Activated T-cell treated with anti-CD3 and anti-CD28 coated beads for 1 hour (primary cell): ENCODE data around the gene SLC5A10.

Experiments used
- DNase-seq: peaks from one replicate; pipeline ENCODE4 v3.0.0-alpha.2; 2020; ENCODE audit warnings: low read depth

Gene SLC5A10

DNA sequence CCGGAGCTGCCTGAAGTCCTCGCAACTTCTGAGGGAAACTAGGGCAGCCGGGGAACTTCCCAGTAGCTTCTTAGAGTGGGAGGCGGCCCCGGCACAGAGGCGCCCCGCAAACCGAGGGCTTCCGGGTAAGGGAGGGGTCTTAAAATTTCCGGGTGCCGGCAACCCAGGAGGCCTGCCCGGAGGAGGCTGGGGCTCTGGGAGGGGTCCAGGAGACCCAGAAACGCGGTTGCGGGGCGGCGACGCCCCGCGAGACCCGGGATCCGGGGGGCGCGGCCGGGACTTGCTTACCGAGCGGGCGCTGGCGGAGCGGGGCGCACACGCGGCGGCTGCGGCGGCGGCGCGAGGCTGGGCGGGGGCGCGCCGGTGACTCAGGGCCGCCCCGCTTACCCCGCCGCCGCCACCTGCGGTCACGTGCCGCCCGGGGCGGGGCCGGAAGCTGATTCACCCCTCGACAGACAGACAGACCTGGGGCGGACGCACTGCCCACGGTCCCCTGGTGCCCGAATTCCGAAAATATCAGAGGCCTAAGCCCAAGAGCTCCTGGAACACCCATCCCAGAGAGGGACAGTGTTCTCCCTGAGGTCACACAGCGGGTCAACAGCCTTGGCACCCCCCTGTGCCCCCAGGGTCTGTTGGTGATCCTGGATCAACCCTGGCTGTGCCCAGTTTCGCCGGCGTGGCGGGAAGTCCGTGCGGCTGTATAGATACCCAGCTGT, 52.6 kb downstream of the SLC5A10 start, which contains the start of gene FAM83G:
TSS of gene FAM83G (minus strand) at position 344 of the 716 bp plus-strand sequence. CDS start 723 bp downstream, outside the sequence.
- DNase-seq: peak; percentile 85

- no peak for DNase-seq
Measured at GRCh38 chr17:19005137-19005773, 53.3 kb downstream of the SLC5A10 start.

DNA sequence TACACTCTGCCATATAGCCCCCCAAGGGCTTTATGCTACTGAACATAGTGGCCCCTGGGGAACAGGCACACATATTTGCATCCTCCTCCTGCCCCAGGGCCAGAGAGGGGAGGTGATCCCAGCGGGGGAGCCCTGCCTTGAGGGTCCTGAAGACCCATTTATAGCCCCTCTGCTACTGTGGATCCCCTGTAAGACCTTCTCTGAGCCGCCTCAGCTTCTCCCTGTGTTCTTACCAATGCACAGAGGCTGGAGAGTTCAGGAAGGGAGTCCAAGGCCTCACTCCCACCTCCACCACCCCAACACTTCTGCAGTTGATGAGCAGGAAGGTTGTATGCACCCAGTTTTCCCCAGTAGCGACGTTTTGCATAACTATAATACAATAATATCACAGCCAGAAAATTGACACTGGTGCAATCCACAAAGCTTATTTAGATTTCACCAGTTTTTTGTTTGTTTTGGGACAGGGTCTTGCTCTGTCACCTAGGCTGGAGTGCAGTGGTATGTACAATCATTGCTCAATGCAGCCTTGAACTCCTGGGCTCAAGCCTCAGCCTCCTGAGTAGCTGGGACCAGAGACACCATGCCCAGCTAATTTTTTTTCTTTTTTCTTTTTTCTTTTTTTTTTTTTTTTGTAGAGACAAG, 53.9 kb downstream of the SLC5A10 start:
- DNase-seq: no peak

DNA sequence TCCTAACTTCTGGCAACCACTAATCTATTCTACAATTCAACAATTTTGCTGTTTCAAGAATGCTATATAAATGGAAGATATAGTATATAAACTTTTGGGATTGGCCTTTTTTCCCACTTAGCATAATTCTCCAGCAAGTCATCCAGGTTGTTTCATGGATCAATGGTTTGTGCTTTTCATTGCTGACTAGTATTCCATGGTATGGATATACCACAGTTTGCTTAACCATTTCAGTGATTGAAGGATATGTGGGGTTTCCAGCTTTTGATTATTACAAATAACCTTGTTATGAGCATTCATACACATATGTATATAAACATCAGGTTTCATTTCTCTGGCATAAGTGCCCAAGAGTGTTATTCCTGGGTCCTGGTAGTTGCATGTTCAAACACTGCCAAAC, 54.7 kb downstream of the SLC5A10 start:
- DNase-seq: no peak

DNA sequence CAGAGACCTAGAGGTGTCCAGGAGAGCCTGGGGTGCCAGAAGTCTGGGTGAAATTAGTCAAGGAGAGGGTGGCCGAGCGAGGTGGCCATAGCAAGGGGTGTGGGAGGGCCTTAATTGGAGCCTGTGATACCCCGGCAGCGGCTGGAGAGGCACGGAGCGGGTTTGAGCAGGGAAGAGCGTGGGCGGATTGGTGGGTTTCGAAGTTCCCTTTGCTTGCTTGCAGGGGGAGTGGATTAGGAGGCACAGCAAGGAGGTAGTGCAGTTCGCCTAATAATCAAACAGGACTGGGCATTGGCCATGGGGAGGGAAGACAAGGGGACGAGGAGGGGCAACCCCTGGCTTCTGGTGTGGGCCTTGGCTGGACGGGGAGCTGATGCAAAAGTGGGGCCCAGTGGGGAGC, 58.0 kb downstream of the SLC5A10 start:
- no peak for DNase-seq

GRCh38 chr17:19010729-19011505, 59.0 kb downstream of the SLC5A10 start:
- DNase-seq: no peak

DNA sequence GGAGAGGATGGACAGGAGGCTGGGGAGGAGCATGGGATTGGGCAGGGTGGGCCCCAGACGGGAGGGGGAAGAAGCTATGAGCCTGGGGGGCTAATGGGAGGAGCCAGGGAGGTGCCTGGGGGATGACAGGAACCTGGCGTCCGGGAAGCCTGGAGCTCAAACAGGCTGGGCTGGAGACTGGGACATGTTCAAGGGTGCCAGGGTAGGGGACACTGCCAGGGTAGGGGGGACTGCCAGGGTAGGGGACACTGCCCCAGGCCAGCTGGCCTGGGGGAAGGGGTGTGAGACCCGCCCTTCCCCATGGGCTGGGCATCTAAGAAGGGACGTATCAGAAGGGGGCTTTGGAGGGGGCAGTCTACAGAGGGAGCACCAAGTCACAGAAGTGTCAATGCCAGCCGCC, 59.6 kb downstream of the SLC5A10 start:
- no peak for DNase-seq

DNA sequence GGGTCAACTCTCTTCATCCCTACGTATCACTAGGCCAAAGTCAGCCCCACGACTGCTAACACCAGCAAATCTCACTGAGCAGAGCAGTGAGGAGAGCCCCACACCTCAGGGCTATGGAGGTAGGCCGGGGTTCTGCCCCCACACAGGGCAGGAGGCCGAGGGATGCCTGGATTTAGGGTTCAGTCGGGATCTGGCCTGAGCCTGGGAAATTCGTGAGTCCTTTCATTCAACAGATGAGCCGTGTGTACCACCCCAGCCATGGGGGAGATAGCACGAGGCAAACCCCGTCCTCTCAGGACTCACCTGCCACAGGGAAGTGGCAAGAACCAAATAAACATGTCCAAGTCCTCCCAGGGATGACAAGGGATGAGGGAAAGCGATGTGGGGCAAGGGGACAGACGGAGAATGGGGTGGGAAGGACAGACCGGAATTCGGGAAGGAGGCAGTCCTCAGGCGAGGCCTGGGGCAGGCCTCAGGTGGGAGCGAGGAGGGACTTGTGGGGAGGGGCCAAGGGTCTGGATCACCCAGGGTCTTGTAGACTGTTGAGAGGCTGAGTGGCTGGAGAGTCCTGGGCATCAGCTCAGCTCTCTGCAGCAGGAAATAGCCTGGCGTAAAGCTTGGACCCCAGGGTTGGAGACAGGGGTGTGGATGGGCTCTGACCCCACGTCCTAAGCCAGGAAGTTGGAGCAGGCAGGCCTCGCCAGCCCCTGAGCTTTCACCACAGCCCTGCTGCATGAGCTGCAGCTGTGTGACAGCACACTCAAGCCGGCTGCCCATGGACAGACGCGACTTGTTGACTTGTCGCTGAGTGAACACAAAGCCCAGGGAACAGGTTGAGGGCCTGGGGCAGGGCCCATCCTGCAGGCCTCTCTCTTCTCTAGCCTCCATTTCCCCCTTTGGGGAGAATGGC, 60.5 kb downstream of the SLC5A10 start:
- no peak for DNase-seq

DNA sequence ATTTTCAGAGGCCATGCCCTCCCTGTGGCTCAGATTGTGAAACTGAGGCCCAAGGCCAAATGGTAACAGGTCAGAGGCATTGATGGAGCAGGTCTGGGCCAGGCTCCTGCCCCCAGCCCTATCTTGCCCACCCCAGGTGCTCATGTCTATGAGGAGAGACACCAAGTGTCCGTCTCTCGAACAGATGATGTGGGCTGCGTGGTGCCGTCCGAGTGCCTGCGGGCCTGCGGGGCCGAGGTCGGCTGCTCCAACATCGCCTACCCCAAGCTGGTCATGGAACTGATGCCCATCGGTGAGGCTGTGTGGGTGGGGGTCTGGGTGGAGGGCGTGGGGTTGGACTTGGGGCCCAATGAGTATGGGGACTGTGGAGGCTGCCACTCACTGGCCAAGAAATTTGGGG, 61.3 kb downstream of the SLC5A10 start:
- DNase-seq: no peak

DNA sequence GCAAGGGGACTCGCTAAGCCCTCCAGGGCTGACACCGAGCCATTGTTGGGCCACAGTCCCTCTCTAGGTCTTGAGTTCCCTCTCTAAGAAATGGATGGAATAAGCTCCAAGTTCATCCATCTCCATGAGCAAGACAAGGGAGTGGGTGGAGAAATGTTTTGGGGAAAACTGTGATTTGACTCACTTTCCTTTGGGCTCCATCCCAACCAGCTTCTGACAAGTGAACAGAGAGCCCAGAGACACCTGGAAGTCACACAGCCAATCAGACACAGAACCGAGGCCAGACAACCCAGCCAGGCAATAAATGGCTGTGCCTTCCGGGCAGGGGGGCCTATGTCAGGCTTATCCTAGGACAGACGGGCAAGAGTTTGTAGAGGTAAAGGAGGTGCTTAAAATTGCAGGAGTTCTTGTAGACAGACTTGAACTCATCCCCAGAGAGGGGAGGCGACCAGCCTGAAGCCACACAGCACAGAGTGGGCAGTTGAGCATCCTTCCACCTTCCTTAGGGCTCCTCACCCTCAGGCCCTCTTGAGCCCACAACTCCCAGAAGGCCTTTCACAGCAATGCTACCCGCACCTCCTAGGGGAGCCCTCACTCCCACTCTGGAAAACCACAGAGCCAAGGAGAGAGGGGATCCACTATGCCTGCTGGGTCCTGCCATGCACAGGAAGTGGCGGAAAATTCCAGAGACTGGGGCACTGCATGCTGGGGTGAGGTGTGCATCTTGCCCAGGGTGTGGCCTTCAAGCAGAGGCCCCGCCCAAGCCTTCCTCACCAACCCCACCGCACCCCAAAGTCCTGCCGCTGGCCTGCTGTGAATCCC, 62.1 kb downstream of the SLC5A10 start:
- DNase-seq: no peak

DNA sequence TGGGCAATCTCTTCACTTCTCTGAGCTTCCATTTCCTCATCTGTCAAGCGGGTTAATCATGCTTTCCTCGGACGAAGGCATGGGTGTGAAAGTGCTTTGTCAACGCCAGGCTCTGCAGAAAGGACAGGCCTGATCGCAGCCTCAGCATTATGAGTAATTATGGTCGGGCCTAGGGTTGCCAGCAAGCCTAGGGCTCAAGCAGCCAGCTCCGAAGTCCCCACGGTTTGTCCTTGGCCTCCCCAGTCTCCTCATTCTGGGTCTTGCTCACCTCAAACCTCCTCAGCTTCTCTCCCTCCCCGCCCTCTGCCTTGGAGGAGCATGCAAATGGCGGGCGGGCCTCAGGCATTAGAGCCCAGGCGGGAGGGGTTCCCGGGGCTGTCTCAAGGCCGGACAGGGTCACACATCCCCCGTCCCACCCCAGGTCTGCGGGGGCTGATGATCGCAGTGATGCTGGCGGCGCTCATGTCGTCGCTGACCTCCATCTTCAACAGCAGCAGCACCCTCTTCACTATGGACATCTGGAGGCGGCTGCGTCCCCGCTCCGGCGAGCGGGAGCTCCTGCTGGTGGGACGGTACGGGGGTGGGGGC, 62.8 kb downstream of the SLC5A10 start:
- DNase-seq: no peak

DNA sequence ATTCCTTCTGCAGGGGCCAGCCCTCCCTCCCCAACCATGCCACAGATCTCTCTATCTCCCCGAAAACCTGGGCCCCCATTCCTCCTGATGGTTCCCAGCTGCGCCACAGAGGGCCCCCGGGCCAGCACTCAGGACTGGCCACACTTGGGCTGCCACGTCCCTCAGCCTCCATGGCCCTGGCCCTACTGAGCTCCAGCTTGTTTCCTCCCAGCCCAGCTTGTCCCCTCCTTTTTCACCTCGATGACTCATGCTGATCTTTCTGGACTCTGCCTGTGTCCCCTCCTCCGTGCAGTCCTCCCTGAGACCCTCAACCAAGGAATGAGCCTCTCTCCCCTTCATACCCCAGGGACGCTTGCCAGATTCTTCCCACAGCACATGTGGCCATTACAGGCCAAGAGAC, 63.5 kb downstream of the SLC5A10 start:
- DNase-seq: no peak

GRCh38 chr17:19016297-19016696, 64.3 kb downstream of the SLC5A10 start:
- no peak for DNase-seq

DNA sequence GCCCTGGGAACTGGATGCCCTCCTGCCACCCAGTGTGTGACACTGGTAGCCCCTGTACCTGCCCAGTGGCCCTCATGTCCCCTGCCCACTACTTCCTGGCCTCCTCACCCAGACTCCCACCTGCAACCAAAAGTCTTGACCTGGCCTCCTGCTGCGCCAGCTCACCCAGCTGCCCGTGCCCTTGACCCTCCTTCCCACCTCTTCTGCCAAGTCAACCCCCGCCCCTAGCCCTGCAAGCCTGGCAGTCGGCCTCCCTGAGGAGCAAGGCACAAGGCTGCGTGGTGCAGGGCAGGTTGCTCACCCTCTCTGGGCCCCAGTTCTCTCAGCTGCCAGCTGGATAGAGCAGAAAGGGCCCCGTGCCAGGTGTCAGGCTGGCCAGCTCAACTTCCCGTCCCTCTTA, 64.9 kb downstream of the SLC5A10 start:
- no peak for DNase-seq

- DNase-seq: no peak
Measured at GRCh38 chr17:19017401-19017800, 65.4 kb downstream of the SLC5A10 start.

DNA sequence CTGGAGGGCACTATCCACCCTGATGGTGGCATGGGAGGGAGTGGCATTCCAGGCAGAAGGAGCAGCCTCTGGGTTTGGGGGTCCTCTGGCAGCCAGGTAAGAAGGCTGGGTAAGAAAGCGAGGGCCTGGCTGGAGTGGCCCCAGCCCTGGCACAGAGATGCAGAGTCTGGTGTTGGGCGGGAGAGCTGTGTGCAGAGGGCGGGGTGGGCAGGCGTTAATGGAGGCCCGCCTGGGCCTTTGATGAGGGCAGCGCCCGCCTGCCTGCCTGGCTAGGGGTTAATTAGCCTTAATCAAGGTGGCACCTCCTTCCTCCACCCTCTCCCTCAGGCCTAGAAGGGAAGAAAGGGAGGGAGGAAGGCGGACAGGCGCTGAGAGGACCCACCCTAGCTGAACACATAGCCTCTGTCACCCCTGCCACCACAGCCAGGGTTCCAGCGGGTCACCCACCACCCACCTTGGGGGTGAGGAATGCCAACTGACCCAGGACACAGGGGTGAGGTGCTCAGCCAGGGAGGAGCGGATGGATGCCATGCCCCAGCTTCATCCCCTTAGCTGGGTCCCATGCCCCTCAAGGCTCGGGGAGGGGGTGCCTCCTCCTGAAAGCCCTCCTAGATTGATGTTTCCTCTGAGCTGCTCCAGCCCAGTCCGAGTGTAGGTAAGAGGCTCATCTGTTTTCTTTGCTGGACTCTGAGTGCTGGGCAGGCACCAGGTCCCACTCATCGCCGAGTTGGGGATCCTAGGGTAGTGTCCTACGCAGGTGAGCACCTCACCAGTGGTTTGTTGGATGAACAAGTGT, 66.0 kb downstream of the SLC5A10 start:
- no peak for DNase-seq

DNA sequence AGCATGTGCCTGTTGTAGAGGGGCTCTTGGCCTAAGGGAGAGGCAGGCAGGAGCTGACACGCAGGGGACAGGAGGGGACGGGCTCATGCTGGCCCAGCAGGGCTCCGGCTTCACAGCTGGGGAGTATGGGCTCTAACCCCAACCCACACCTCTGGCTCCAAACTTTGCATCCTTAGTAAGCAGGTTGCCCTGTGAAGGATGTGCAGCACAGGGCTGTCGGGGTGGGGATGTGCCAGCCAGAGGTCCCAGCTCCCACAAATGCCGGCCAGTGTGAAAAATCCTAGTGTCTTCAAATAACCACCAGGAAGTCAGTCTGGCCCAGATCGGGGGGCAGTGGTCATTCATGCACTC, 66.6 kb downstream of the SLC5A10 start:
- DNase-seq: no peak

DNA sequence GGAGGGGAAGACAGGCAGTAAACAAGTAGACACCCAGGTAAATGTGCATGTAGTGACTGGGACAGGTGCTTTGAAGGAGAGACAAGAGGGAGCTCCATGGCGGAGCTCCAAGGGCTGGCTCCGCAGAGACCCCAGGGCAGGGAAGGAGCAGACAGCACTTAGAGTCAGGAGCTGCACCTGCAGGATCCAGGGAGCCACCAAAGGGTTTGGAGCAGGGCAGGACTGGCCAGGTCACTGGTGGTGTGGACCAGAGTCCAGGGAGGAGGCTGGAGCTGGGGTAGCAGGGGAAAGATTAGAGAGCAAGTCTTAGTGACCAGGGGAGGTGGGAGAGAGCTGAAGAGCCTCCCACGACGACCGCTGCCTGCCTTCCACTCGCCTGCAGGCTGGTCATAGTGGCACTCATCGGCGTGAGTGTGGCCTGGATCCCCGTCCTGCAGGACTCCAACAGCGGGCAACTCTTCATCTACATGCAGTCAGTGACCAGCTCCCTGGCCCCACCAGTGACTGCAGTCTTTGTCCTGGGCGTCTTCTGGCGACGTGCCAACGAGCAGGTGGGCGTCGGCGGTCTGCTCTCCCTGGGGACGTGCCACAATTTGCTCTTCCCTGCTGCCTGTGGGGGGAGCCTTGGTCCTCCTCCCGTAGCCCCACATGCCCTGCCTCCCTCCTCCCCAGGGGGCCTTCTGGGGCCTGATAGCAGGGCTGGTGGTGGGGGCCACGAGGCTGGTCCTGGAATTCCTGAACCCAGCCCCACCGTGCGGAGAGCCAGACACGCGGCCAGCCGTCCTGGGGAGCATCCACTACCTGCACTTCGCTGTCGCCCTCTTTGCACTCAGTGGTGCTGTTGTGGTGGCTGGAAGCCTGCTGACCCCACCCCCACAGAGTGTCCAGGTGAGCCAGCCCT, 67.3 kb downstream of the SLC5A10 start:
- DNase-seq: no peak
